ENCODE measurements around the gene VIT.

GRCh38 chr2:36800381-36800780 lies 103.9 kb downstream of the VIT start:
- TF ChIP-seq, protein P1, sequence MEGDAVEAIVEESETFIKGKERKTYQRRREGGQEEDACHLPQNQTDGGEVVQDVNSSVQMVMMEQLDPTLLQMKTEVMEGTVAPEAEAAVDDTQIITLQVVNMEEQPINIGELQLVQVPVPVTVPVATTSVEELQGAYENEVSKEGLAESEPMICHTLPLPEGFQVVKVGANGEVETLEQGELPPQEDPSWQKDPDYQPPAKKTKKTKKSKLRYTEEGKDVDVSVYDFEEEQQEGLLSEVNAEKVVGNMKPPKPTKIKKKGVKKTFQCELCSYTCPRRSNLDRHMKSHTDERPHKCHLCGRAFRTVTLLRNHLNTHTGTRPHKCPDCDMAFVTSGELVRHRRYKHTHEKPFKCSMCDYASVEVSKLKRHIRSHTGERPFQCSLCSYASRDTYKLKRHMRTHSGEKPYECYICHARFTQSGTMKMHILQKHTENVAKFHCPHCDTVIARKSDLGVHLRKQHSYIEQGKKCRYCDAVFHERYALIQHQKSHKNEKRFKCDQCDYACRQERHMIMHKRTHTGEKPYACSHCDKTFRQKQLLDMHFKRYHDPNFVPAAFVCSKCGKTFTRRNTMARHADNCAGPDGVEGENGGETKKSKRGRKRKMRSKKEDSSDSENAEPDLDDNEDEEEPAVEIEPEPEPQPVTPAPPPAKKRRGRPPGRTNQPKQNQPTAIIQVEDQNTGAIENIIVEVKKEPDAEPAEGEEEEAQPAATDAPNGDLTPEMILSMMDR (conservative IDR thresholded peaks at IDR 0.05 in 1 of 2, IDR thresholded peaks at IDR 0.05 in 1 of 2; ENCODE audit: low read depth in 1 of 2, low read length in 2 of 2) = no peak
- TF ChIP-seq EZH2 (IDR thresholded peaks at IDR 0.05; ENCODE audit: low read length, missing control alignments) = no peak
